ENCODE results near the gene CCDC106.

The CCDC106 gene

GRCh38 chr19:55668603-55669348 lies 20.8 kb downstream of the CCDC106 start:
- DNase-seq (ENCODE audit: low read depth) = no peak

DNA sequence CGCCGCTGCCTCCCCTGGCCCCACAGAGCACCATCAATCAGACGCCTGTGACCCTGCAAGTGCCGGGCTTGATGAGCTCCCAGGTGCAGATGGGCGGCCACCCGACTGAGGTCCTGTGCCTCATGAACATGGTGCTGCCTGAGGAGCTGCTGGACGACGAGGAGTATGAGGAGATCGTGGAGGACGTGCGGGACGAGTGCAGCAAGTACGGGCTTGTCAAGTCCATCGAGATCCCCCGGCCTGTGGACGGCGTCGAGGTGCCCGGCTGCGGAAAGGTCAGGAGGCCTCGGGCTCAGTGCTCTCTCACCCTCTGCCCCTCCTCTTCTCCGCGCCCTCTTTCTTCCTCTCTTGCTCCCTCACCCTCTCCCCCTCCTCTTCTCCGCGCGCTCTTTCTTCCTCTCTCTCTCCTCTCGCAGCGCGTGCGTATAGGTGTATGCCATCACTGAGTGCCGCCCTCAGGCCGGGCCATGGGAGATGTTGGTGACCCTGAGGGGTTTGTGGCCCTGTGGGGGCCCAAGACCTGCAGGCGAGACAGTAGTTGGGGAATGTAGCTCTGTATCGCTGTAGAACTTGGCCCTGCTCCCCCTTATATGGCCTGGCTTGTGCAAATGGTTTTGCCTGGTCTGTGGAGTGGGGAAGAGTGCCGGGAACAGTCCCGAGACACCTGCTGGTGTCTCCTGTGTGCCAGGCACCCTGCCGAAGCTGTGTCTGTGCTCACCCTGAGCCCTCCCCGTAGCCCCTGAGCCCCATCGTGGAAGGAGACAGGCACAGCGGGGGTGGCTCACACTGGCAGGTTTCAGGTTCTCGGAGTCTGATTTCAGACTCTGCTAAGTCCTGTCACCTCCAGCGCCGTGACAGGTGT lies 21.6 kb downstream of the CCDC106 start:
- no peak for DNase-seq (ENCODE audit: low read depth)

DNA sequence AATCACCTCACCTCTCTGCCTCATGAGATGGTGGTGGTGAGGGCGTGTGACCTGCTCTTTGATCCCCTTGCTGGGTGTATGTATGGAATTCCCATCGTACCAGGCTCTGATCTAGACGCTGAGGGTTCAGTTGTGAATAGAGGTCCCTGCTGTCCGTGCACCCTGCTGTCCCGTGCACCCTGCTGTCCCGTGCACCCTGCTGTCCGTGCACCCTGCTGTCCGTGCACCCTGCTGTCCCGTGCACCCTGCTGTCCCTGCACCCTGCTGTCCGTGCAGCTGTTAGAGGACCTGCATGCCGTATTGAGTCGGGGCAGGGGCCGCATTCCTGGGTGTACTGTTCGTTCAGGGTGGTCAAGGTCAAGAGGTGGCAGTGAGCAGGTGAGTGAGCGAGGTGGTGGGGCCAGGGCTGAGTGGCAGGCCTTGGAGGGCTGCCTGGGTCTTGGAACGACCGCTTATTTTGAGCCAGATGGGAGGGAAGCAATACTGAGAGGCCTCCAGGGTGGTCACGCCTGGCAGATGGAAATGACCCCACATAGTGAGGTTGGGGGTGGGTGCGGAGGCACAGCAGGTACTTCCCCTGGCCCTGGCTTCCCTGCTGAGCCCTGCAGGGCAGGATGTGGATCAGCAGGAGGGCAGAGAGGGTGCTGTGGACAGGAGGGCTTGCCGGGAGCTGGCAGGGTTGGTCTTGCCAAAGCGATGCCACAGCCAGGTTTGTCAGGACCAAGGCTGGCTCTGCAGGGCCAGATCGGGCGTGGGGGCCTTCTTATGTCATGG lies 22.5 kb downstream of the CCDC106 start:
- no peak for DNase-seq (ENCODE audit: low read depth)

DNA sequence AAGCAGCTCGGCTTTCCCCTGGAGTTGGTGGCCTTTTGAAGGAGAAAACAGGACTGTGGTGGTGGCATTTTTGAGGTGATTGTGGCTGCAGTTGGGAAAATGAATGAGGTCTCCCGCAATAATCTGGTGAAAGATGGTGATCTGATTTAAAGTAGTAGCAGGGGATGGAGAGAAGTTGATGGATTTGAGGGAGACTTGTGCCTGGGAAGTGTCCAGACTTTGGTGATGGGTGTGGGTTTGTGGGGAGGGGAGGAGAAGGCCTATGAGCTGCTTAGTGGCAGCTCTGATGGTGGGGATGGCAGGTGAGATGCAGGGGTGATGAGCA lies 23.0 kb downstream of the CCDC106 start:
- no peak for DNase-seq (ENCODE audit: low read depth)

- DNase-seq (ENCODE audit: low read depth) = no peak
Measured at GRCh38 chr19:55672418-55672817, 24.4 kb downstream of the CCDC106 start.

GRCh38 chr19:55673465-55673864 lies 25.5 kb downstream of the CCDC106 start:
- no peak for DNase-seq (ENCODE audit: low read depth)

DNA sequence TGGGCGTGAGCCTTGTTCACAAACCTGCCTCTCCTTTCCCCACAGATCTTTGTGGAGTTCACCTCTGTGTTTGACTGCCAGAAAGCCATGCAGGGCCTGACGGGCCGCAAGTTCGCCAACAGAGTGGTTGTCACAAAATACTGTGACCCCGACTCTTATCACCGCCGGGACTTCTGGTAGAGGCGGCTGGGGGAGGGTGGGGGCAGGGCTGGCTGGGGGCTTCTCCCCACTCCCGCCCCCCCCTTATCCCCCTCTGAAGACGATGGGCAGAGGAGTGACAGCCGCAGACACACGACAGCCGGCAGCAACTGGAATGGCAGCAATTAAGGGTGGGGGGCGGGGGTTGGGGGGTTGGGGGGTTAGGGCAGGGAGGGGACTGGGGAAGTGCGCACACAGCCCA lies 25.9 kb downstream of the CCDC106 start:
- DNase-seq (ENCODE audit: low read depth) = no peak

DNA sequence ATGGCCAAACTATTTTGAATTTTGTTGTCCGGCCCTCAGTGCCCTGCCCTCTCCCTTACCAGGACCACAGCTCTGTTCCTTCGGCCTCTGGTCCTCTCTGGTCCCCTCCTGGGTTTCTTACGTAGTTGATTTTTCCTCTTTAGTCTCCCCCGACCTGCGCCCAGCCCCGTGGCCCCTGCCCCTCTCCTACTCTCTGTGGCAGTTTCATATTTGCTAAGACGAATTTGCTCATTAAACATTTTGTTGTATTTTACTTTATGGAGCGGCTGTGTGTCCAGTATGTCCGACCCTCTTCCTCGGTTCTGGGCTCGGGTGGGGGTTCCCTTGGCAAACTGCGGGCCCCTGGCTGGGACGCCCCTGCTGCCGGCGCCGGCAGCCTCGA lies 26.4 kb downstream of the CCDC106 start:
- no peak for DNase-seq (ENCODE audit: low read depth)

DNA sequence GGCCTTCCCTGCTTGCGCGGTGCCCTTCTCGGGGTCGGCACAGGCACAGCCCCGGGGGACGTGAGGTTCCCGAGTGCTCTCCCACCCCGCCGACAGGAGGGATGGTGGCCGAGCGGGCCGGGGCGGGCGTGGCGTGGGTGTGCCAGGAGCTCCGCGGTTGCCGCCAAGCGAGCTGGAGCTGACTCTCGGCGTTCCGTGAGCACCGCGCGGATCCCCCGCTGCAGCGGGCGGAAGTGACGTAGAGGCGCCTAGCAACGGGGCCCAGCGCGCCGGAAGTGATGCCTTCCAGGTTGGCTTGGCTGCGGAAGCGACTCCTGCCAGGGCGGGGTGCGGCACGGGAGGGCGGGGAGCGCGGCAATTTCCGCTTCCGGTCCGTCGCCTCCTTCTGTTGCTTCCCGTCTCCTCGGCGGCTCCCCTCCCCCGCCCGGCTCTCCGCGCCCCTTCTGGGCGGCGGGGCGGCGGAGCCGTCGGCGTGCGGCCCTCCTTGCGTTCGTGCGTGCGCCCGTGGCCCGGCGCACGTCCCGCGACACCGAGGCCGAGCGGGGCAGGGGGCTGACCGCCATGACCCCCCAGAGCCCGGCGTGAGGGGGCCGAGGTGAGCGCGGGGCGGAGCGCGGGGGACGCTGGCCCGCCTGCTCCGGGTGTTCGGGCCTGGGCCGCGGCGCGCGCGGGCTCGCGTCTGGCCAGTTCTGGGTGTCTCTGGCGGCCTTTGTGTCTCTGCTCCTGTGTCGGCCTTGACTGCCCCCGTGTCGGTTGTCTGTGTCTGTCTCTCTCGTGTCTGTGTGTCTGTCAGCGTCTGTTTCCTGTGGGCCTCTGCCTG lies 27.0 kb downstream of the CCDC106 start, which contains the start of gene EPN1:
TSS of gene EPN1 (plus strand) at position 386 of the 820 bp plus-strand sequence. CDS start 3,402 bp downstream, outside the sequence.
- DNase-seq (ENCODE audit: low read depth) = peak; percentile 95

DNA sequence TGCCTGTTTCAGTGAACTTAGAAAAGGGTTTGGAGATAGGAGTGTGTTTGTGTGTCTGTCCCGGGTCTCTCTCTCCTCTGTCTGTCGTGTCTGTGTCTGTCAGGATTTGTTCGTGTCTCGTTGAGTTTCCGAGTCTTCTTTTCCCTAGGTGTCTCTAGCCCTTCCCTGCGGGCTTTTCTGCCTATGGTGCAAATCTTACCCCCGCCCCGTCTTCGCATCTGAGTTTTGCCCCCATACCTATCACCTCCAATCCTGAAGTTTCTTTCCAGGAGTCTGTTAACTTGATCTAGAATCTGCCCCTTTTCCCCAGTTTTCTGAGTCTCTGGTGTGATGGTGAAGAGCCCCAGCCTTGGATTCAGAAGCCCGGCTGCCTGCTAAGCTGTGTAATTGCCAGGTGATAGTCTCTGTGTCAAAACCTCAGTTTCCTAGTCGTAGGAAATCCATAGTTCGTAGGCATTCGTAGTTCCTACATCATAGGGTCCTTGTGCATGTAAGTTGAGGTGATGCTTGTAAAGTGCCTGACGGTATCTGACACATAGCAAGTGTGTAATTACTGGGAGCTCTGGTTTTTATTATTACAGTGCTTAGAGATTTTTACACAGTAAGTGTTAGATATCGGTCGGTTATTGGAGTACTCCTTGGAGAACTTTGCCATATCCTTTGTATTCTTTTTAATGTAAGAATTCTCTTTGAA lies 27.8 kb downstream of the CCDC106 start:
- no peak for DNase-seq (ENCODE audit: low read depth)

GRCh38 chr19:55676383-55676782 lies 28.4 kb downstream of the CCDC106 start:
- no peak for DNase-seq (ENCODE audit: low read depth)

DNA sequence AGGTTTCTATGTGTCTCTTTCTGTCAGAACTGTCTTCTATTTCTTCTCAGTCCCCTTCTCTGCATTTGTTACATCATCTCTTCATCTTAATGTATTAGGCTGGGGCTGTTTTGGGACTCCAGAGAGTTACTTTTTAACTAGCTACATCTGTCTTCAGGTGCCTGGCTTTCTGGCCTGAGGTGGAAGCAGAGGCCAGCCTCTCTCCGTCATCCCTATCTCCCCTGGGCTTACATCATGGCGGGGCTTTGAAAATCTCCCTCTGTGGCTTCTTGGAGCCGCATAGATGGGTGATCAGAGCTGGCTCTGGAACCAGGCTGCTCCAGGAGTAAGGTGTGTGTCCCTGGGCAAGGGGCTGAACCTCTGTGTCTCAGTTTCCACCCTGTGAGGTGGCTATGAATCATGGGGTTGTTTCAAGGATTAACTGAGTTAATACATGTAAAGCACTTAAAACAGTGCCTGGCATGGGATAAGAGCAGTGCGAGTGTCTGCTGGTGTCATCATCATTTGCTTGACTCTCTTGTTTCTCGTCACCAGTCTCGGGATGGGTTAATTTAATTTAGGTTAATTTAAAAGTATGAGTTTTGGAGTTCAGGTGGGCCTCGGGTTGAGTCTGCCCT lies 29.0 kb downstream of the CCDC106 start:
- DNase-seq (ENCODE audit: low read depth) = no peak

DNA sequence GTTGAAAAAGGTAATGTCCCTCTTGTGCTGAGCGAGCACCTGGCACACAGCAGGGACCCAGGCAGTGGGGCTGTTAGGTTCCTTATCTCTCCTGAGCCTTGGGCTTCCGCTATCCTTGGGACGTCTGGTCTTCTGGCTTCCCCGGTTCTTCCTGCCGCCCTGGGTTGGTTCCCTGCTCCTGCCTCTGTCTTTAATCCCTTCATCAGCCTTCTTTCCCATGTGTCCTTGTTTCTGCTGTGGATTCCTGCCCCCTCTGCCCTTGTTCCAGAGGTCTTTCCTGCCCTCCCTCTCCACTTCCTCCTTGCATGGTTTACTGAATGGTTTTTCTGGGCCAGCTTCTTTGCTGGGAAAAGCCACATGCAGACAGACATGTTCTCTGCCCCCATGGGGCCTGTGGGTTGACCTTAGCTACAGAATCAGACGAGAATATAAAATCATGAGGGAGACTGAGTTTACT lies 29.6 kb downstream of the CCDC106 start:
- DNase-seq (ENCODE audit: low read depth) = no peak

DNA sequence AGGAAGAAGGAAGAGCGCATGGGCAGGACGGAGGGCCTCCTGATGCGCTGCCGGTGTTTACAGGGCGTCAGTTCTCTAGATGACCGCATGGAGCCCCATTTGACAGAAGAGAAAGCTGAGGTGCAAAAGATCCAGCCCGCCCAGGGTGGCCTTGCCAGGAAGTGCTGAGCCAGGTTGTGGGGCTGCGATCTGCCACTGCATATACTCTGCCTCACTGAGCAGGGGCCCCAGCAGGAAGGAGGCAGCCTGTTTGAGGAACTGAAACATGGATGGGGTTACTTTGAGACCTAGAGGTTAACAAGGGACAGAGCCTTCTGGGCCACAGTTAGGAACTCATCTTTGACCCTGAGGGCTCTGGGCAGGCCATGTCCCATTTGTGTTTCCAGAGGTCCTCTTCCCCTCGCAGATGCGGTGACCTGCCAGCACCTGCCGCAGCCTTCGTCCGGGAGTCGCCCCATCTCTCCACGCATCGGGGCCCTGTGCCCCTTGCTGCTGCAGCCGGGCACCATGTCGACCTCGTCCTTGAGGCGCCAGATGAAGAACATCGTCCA lies 30.2 kb downstream of the CCDC106 start:
- no peak for DNase-seq (ENCODE audit: low read depth)

GRCh38 chr19:55679343-55680257 lies 31.6 kb downstream of the CCDC106 start:
- DNase-seq (ENCODE audit: low read depth) = no peak

GRCh38 chr19:55680339-55681130 lies 32.5 kb downstream of the CCDC106 start:
- DNase-seq (ENCODE audit: low read depth) = no peak

DNA sequence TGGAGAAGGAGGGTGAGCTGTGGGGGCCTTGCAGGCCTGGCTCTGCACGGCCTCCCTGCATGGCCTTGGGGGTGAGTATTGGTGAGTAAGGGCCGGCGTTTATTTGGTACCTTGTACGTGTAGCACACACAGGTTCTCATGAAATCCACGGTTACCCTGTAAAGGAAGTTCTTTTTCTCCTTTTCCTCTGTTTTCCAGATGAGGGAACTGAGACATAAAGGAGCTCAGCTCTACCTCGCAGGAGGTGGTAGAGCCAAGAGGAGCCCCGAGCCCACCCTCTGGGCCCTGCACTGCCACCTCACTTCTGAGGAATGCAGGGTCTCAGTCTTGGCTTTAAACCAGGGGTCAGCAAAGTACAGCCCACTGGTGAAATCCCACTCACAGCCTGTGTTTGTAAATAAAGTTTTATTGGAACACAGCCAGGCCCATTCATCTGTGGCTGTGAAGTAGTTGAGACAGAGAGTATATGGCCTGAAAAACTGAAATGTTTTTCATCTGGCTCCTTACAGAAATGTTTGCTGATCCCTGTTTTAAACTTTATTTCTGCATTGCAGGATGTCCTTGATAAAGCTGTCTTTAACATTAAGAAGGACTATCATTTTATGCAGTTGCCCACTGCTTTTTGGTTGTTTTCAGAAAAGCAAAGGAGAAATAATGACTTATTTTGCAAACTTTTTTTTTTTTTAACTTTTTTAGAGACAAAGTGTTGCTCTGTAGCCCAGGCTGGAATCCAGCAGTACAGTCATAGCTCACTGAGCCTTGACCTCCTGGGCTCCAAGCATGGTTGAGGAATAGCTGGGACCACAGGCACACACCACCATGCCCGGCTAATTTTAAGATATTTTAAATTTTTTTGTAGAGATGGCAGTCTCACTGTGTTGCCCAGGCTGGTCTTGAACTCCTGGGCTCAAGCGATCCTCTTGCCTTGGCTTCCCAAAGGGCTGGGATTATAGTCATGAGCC lies 33.4 kb downstream of the CCDC106 start:
- no peak for DNase-seq (ENCODE audit: low read depth)
